Inferior parietal cortex (tissue), 1 donor: Measurements from ENCODE around the gene YPEL4.

ENCODE experiments used
- DNase-seq: peaks from one replicate; pipeline ENCODE4 v3.0.0-alpha.2; 2016; ENCODE audit errors: extremely low spot score

Gene YPEL4

GRCh38 chr11:57650739-57651090 lies 1.0 kb upstream of the YPEL4 start:
- DNase-seq = no peak

DNA sequence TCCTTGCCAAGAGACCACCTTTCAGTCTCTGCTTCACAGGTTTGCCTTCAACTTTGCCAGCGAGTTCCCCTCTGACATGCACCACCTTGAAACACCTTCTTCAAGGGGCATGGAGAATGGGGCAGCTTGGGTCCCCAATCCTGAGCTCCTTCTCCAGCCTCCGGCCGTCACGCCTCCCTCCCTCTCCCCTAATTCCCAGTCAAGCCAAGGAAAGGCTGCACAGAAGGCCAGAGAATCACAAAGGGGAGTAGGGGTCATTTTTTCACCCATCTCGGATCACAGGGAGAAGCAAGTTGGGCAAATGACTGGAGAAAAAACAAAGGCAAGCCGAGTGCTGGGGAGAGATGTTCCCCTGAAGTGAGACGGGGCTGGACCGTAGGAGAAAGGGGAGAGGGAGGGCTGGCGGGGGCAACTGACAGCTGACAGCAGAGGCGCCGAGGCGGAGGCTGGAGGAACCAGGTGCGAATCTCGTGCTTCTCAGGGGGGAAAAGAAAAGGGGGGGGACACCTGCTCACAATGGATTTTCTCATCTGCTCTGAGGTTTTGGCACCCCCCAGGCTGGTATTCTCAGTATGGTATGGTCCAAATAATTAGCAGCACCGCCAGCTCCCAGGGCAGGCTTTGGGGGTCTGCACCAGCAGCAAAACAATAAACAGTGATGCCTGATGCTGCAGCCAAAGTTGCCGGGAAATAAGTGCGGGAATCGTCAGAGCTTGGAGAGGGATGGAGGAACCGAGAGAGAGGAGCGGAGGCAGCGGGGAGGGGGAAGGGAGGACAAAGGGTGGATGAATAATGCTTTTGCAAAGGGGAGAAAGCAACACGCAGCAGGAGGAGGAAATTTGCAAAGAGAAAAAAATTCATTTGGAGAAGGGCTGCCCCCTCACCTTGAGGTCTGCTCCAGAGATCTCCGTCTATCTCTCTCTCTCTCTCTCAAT lies 644 bp downstream of the YPEL4 start:
- peak; percentile 40 for DNase-seq

DNA sequence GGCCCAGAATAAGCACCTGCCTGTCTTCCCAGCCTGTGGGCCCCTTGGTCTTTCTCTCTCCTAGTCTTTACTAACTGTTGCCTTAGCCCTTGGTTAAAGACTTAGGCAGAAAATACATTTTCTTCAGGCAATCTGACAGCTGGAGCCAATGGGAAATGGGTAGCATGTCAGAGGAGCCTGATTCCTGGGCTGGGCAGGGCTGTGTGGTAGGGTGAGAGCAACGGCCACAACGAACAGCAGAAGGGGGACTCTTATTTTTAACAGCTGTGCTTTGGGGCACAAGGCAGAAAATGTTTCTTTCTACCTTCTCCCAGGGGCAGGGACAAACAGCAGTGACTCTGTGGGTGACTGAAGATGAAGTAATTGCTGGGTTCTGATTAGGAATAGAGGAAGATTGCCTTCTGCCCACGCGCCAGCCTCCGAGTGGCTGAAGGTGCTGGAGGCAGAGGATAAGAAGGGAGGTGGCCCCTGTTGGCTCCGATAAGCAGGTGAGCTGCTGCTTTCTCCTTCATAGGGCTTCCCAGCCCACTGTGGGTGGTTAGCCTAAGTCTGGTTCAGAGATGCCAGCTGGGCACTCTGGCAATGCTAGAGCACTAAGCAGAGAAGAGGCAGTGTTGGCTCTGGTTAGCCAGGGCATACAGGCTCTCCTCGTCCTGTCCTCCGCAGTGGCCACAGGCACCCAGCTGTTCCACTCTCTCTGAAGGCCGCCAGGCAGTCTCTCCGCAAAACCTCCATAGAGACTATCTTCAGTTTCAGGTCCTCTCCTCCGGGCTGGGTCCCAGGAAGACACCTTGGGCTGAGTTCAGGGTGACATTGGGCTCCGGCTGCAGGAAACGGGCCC lies 1.5 kb downstream of the YPEL4 start:
- DNase-seq = peak; percentile 47

DNA sequence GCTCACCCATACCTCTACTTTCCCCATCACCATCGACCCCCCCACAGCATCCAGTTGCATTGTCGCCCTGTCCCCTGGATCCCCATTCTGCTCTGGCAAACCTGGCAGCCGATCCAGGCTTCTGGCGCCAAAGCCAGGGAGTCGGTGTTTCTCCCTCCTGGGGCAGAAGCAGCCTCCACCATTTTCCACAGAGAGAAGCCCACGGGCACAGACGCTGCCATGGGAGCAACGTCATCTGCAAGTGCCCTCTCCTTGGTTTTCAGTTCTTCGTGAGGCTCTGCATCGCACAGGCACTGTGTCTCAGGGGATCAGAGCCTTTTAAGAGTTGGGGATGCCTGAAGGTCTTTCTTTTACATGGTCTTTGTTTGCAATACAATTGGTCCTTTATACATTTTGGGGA lies 2.3 kb downstream of the YPEL4 start:
- DNase-seq = no peak

DNA sequence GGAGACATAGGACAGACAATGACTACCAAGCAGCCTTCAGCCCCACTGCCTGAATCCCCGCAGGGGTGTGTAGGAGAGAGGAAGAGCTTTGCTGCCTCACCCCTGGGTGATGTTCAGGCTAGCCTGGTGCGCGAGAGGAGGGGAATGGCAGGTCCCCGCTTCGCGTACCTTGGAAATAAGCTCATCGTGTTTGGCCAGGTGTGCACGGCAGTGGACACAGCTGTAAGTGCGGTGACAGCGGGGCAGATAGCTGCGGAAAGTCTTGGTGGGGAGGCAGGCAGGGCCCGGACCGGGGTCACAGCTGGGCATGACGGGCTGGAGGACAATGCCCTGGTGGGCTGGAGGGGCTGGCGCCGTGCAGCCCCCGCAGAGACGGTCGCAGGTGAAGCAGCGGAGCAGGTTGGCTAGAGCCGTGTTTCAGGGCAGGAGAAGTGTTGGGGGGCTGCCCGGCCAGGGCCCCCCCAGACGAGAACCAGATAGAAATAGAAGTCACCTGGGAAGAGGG lies 2.9 kb downstream of the YPEL4 start:
- no peak for DNase-seq

DNA sequence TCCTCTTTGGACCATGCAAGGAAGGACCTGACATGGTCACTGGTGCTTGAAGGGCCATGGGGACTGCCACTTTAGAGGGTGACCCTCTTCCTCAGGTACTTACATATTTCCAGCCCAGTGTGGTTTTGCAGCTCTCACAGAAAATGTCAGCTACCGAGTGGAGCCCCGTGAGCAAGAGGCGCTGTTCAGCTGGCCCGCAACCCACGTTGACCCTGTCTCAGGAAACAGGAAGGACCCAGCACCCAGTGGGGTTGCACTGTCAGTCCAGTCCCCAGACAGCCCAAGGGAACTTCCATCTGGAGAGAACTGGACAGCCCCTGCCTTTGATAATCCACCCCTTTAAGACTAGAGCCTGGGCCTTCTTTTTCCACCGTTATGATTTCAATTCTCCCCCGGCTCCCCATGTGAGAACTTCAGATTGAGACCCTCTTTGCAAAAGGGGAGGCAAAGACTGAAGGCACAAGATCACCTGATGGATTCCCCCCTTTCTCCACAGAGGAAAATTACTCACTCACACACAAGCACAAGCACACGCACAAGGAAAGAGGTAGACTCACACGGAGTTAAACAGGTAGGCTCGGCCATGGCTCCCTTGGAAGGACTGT lies 3.4 kb downstream of the YPEL4 start:
- DNase-seq = no peak

DNA sequence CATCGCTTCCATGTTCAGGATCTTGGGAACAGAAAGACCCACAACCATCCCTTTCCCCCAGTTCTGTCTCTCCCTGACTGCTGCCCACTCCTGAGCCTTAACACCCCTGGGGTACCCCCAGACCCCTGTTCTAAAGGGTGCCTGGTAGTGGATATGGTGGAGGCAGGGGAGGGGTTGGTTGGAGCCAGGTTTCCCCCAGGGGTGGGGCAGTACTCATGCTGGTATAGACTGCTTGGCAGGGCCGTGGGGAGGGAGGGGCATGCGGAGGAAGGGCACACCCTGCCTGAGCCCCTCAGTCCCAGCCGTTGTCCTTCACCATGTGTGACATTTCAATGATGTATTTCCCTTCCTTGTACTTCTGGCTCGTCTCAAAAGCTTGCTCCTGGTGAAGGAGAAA lies 4.0 kb downstream of the YPEL4 start:
- no peak for DNase-seq

DNA sequence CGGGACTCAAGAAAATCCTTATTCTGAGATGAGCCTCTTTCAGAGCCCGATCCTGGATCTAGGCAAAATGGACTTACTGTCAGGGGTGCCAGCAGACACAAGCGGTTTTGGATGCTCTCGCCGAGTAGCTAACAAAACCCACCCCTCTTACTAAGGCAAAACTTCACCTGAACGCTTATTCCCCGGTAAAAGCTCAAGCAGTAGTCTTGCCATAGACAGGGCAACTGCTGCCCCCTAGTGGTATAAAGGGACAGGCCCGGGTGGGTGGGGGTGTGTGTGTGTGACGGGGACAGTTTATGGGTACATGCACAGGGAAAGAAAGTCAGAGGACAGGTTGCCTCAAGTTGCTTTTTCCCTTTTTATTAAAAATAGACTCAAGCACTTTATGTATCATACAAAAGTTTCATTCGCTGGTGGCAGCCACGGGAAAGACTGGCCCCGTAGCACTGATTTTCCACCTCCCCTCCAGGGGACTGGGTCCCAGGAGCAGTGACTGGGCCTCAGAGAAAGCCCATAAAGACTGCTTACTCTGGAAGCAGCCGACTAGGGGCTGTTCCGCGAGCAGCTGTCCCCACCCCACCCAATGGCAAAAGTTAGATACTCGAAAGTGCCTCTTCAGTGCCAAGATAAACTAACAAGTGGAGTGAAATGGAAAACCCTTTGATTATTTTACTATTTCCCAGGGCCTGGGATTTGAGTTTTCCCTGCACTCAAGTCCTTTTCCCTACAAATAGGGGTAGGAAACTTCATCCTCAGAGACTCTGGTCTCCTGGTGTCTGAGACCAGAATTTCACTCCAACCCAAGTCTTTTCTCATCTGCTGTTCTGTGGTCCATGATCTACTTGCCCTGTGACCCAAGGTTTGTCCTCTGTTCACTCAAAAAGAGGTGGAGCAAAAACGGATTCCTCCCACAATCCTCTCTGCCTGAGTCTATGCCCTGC lies 4.7 kb downstream of the YPEL4 start:
- DNase-seq = peak; percentile 86

DNA sequence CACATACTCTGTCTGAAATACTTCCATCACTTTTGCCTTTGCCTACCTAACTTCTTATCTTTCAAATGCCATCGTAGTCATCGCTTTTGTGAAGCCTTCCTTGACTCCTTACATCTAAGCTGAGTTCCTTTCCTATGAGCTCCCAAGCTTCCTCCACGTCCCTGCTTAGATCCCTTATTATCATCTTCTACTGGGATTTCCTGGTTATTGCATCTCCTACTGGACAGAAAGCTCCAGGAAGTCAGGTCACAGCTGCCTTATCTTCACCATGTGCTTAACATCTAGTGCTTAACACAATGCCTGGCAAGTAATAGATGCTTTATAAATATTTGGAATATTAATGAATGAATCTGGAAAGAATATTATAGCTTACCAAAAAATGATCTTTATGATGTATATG lies 5.9 kb downstream of the YPEL4 start:
- no peak for DNase-seq

DNA sequence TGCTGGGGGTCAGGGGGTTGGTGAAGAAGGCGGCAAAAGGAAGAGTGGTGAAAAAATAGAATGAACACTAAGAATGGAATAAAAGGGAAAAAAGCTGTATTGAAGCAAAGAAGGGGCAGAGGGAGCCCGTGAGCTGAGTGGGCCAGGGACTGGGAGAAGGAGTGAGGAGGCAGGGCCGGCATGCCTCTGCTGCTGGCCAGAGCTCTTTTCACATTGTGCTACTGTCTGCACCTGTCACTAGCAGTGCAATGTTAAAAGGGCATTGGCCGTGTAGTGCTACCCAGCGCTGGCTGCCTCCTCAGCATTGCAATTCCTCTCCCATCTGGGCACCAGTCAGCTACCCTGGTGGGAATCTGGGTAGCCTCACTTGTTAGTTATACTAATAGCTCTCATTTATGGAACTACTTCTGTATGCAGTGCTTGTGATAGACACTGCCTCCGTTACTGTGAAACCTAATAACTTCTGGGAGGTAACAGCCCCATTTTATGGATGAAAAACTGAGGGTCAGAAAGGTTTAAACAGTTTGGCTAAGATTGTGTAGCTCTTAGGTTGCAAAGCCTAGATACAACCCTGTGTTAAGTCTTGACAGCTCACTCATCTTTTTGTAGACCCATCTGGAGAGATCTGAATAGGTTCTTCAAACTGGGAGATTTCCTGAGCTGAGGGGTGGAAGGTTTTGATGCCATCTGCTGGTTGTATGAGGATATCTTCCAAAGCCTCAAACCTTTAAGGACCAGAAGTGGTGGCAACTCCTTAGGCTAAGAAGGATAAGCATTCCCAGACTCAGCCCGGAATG lies 8.5 kb downstream of the YPEL4 start:
- peak; percentile 66 for DNase-seq

DNA sequence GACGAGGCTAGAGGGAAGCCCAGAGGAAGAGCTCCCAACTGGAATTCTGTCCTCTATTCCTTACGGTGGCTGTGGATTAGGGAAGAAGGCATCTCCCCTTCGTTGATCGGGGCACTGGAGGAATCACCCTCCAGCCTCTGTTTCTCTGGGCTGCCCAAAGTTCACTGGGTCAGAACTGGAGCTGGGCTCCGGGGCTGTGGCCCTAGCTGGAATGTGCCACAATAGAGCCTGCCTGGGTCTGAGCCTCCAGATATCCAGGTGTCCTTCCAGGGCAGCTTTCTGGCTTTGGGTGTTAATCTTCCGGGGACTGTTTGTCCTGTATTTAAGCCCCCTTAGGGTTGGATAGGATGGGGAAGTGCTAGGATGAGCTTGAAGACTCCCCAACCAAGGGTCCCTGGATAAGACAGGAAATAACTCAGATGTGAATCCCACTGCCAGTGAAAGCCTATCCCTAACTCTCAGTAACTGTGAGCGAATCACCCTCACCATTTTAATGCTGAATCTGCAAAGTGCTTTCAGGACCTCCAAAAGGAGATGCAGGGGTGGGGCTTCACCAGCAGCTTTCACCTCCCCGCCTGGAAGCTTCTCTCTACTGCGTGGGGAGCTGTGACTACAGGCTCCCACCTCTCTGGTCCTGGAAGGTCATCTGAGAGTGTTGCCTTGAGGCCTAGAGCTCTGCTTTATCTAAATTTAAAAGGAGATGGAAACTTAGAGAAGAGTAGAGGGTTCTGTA lies 9.5 kb downstream of the YPEL4 start:
- DNase-seq = no peak

GRCh38 chr11:57639321-57640067 lies 10.2 kb downstream of the YPEL4 start:
- no peak for DNase-seq

DNA sequence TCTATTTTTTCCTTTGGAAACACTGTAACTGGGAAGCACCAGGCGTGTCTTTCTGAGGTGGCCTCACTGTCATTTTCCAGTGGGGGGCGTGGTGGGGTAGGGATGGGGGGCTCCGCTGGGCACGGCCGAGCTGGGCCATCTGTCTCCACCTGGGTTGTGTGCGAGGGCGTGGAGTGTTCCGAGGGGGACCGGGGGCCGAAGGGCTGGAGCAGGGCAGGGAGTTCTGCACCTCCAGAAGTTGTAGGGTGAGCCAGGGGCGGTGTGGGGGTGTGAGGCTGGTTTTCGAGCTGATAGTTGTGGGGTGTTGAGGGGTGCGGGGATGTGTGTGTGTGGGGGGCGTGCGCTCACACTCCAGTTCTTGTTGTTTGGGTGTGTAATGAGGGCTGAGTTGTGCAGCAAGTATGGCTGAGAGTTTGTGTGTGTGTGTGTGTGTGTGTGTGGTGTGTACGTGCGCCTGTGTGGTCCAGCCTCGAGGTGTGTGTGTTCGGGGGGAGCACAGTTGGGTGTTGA lies 10.8 kb downstream of the YPEL4 start:
- no peak for DNase-seq

DNA sequence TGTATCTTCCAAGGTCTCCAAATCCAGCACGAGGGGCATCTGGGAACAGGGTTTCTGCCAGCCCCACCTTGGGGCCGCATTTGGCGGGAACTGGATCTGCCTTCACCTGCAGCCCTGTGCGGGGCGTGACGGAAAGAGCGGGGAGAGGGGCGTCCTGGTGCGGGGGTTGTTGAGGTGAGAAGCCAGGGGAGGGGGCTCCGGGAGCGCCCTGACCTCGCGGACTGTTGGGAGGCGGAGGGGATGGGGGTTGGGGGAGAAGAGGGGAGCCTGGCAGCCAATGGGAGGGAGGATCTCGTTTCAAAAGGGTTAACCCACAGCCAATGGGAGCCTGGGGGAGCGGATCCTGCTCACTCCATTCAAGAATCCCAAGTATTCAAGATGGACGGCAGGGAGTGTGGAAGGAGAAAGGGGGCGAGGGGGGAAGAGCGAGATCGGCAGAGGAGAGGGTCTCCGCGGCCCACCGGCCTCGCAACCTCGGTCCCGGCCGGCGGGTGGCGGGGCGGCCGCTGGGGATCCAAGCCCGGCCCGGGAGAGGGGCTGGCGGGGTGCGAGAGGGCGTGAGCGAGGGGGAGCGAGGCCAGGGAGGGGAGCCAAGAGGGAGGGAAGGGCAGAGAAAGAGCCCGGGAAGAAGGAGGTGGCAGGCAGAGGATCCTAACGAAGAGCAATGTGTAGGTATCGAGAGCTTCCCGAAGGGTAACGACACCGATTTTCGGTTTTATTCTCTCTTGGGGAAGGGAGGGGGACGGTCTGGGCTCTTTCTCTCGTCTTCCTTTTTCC lies 11.5 kb downstream of the YPEL4 start:
- peak; percentile 68 for DNase-seq

DNA sequence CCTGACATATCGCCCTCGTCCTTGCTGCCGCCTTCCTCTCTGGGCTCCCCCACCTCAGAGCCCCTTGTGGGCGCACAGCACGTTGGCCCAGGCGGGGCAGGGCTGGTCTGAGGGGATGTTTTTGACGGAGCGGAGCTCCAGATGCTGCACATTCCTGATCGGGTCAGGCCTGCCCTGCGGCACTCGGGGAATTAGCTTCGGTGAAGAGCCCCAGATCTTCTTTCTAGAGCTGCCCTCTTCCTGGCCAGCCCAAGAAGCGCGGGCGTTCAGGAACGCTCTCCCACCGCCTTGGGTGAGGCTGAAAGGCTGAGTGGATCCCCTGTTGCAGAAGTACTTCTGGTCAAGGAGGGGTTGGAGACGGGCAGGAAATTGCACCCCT lies 12.1 kb downstream of the YPEL4 start:
- no peak for DNase-seq

DNA sequence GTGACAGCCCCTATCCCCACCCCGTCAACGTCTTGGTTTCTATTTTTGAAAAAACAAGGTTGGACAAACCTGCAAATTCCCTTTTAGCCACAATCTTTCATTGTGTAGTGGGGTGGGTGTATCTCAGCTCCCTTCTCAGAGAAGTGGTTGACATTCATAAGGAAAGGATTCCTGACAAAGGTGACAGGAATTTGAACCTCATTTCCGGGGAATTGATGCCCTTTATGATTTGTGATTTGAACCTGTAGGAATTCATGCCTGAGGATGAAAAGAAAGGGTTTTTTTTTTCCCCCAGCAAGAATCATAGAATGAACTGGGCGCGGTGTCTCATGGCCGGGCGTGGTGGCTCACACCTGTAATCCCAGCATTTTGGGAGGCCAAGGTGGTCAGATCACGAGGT lies 14.5 kb downstream of the YPEL4 start:
- DNase-seq = no peak

GRCh38 chr11:57634311-57634710 lies 15.4 kb downstream of the YPEL4 start:
- no peak for DNase-seq
